ENCODE results near the gene ATP5ME.
A peak's percentile ranks its signal among the peaks of the same experiment; 100 is the strongest.
"Not testable (repeated sequence)": the region's sequence is repeated elsewhere in the genome, so short reads cannot be mapped to it uniquely, and the experiment has no call there.

Gene ATP5ME

DNA sequence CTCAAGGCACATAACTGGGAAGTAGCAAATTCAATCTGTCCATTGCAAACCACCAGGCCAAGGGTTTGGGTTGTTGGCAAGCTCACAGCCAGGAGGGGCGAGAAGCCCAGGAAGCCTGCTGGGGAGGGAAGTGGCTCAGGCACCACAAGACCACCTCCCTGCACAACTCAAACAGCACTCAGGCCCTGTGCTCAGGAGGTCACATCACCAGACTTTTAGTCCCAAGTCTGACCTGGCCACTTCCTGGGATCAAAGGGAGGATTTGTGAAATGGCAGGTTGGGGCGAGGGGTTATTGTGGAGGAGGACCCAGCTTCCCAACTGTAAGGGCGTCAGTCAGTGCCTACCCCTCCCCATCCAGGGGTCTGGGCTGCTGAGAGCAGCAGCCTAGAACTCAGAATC lies 2.3 kb downstream of the ATP5ME start:
- FAIRE-seq = no peak
- DNase-seq (ENCODE audit: insufficient read length, low spot score) = no peak

DNA sequence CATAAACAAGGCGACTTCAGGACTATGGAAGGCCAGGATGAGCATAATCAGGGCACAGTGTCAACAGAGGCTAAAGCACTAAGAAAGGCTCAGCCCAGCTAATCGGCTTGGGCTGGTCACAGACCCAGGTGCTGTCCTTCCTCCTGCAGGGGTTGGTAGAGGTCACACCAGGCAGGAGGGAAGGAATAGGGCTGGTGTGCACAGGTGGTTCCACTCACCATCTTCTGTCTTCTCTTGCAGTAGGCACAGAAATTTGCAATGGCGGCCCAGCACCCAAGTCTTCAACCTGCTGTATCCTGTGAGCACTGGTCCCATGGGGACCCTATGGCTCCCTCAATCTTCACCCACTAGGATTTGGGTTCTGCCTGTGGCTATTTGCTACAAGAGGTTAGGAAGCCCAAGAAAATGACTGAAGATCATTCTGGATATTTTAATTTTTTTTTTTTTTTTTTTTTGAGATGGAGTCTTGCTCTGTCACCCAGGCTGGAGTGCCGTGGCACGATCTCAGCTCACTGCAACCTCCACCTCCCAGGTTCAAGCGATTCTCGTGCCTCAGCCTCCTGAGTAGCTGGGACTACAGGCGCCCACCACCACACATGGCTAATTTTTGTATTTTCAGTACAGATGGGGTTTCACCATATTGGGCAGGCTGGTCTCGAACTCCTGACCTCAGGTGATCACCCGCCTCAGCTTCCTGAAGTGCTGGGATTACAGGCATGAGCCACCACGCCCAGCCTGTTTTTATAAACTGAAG lies 4.1 kb downstream of the ATP5ME start:
- not testable (repeated sequence) for DNase-seq (ENCODE audit: insufficient read length, low spot score); FAIRE-seq

DNA sequence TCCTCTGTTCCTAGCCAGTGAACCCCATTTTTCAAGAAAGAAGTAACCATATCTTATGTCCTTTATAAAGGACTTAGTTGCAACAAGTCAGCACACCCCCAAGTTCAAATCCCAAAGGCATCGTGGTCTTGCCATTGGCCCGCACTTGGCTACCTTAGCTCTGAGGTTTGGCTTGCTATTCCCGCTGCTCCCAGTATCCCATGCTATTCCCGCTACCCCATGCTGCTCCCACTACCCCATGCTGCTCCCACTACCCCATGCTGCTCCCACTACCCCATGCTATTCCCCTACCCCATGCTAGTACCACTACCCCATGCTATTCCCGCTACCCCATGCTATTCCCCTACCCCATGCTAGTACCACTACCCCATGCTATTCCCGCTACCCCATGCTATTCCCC lies 5.9 kb downstream of the ATP5ME start:
- not testable (repeated sequence) for DNase-seq (ENCODE audit: insufficient read length, low spot score); FAIRE-seq

DNA sequence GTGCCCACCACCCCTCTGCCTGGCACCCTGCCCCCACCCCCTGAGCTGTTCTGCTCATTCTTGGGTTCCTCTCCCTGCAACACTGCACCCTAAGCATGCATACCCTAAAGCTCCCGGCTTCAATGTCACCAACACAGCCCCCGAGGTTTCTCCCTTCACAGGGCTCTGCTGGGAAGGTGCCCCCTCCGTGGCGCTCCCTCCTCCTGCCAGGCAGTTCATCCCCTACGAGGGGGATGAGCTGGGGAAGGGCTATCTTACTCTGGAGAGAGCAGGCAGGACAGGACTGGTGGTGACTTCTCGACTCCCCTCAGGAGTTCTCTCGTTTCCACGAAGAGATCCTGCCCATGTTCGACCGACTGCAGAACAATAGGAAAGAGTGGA lies 6.5 kb downstream of the ATP5ME start:
- no peak for DNase-seq (ENCODE audit: insufficient read length, low spot score)
- FAIRE-seq = no peak

DNA sequence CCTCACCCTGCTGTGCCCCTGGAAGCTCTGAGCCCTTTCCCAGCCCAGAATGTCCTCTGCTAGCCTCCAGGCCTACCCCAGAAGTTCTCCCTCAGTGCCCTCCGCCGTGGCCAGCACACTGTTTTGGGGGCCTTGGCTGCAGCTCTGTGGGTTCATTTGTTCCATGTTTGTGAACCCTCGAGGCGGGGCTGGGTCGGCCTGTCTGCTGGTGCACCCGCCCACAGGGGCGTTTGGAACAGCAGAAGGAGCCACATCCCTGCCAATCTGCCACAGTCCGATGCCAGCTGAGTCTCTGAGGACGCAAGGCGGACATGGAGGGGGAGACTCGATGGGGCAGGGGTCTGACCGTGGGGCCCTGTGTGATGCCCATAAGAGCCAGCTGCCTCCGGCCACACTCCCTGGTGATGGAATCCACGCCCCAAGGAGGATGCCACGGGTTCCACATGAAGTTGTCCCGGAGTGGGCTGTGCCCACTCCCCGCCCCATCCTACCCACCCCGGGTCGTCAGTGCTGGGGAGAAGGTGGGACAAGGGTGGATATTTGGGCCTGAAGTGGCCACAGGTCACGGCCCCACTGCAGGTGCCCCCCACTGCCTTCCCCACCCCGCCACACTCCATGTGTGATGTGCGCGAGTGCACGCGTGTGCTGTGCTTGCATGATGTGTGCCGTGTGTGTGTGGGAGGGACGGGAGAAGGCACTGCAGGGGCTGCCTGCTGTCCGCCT lies 7.1 kb downstream of the ATP5ME start:
- FAIRE-seq = no peak
- no peak for DNase-seq (ENCODE audit: insufficient read length, low spot score)

DNA sequence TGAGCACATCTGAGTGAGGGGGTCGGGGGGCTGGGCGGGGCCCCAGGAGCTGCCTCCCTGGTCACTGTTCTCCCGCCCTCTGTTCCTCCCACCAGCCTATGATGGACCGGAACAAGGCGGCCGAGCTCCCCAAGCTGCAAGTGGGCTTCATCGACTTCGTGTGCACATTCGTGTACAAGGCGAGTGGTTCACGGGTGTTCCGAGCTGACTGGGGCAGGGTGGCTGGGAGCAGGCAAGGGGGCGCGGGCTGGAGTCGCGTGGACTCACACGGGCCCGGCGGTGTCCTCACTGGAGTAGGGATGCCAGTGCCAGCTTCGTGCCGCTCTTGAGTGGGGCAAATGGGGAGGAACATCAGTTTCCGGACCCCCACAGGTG lies 7.7 kb downstream of the ATP5ME start:
- FAIRE-seq (no peak), DNase-seq (ENCODE audit: insufficient read length, low spot score) (no peak)

DNA sequence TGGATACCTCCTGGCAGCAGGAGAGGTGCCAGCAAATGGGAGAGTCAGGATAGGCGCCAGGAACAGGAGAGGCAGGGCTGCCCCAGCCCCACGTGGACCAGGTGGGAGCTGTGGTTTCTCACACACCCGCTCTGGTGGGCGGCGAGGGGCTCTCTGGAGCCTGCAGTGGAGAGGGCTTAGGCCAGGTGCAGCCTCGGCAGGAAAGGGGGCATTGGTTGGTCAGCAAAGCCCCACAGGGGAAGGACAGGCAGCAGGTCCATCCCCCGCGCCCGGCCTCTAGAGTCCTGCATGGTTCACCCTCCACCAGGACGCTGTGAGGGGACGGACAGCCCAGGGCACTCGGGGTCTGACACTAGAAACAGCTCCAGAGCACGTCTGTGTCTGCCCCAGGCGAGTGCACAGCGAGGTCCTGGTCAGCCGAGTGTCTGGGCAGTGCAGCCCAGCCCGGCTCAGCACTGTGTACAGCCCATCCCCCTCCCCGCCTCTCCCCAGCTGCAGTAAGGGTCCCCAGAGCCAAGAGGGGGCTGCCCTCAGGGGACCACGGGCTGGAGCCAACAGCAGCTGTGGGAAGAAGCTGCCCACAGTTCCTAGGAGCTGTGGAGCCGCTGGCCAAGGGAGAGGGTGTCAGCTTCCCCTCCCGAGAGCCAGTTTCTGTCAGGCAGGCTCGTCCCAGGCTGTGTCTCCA lies 8.2 kb downstream of the ATP5ME start:
- FAIRE-seq (no peak), DNase-seq (ENCODE audit: insufficient read length, low spot score) (no peak)

DNA sequence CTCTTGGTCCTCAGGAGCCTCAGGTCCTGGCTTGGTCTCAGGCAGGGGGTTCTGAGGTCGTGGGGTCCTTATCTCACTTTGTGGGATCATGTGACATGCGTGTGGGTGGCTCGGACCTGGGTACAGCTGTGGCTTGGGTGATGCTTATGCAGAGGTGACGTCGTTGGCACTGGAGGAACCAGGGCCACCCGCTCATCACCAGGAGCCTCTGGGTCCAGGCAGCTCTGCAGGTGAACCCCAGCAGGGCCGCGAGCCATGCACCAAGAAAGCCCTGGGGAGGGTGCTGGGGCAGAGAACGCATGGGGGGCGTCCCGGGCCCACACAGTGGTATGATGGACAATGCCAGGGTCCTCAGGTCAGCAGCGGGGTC lies 8.7 kb downstream of the ATP5ME start:
- DNase-seq (ENCODE audit: insufficient read length, low spot score) (no peak), FAIRE-seq (no peak)

DNA sequence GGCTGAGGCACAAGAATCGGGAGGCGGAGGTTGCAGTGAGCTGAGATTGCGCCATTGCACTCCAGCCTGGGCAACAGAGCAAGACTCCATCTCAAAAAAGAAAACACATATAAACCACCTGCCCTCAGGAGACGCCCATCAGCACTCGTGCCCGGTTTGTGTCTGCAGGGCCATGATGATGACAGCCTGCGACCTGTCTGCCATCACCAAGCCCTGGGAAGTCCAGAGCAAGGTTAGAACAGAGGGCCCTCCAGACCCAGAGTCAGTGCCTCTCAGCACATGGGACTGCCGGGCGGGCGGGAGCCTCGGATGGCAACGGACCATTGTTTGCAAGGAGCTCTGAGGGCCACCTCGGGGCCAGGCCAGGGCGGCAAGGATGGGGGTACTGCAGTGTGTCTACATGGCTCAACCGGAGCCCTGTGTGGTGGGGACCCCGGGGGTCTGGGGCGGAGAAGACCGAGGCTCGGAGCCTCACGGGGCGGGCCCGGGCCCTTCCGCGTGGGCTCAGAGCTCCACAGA lies 9.3 kb downstream of the ATP5ME start:
- FAIRE-seq (no peak), DNase-seq (ENCODE audit: insufficient read length, low spot score) (no peak)

DNA sequence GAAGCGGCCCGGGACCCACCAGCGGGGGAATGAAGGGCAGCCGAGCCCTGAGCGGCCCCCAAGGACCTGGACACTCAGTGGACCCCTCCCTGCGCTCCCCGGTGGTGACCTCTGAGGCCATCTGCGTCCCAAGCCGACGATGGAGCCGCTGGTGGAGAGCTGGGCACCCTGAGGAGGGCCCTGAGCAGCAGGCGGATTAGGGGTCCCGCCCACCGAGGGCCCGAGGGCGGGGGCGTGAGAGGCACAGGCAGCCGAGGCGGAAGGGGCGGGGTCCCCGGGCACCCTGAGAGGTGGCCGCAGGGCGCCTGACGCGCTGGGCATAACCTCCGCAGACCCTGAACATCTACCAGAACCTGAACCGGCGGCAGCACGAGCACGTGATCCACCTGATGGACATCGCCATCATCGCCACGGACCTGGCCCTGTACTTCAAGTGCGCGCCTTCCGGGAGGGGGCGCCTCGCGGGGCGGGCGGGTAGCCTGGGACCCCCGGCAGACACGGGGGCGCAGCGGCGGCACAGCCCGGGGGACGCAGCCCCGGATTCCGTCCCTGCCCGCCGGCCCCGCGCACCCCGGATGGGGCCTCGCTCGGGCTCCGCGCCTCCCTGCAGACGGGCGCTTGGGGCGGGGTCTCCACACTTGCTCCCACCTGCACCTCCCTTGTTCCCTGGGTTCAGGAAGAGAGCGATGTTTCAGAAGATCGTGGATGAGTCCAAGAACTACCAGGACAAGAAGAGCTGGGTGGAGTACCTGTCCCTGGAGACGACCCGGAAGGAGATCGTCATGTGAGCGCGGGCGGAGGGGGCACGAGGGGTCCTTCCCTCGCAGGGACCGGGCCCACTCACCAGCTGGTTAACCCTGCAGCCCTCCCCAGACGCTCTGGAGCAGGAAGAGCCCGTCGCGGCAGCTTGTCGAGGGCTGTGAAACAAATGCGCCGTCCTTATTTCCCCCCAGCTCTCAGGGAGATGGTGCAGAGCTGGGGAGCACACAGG lies 10.3 kb downstream of the ATP5ME start:
- DNase-seq (ENCODE audit: insufficient read length, low spot score) = peak; percentile 85
- FAIRE-seq = peak; percentile 62

DNA sequence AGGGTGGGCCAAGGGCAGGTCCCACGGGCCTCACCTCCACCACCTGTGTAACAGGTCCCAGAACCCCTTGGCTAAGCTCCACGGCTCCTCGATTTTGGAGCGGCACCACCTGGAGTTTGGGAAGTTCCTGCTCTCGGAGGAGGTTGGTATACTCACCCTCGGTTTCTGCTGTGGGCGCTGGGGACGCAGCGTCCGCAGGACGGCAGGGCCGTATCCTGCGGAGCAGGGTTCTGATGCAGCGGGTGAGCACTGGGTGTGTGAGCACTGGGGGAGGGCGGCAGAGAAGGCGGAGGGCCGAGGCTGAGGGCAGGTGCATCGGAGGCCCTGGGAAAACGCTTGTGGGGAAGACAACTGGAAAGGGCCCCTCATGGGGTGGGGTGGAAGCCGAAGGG lies 11.0 kb downstream of the ATP5ME start:
- DNase-seq (ENCODE audit: insufficient read length, low spot score) = no peak
- FAIRE-seq = no peak

DNA sequence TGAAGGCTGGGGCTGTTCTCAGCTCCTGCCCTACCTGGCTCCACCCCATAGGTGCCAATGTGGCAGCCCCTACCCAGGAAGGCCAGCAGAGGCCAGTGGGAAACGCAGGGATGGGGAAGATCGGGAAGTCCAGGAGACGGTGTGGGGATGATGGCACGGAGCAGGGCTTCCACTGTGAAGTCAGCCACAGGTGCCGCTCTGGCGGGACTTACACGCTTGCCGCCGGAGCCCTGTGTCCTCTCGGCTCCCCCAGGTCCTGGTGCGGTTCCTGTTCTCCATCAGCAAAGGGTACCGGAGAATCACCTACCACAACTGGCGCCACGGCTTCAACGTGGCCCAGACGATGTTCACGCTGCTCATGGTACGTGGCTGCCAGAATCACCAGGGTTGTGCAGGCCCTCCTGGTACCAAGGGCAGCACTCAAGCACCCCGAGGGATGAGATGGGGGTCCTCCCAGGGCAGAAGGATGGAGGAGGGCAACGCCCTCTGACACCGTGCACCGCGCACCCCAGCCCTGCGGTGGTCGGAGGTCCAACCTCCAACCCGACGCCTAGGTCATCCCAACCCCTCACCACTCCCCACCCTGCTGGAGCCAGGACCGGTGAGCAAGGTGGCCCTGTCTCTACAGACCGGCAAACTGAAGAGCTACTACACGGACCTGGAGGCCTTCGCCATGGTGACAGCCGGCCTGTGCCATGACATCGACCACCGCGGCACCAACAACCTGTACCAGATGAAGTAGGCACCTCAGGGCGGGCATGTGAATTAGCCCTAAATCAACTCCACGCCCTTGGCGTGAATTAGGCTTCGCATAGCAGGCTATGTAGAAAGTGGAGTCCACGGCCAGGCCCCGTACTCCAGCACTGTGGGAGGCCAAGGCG lies 12.0 kb downstream of the ATP5ME start:
- DNase-seq (ENCODE audit: insufficient read length, low spot score) (no peak), FAIRE-seq (no peak)

DNA sequence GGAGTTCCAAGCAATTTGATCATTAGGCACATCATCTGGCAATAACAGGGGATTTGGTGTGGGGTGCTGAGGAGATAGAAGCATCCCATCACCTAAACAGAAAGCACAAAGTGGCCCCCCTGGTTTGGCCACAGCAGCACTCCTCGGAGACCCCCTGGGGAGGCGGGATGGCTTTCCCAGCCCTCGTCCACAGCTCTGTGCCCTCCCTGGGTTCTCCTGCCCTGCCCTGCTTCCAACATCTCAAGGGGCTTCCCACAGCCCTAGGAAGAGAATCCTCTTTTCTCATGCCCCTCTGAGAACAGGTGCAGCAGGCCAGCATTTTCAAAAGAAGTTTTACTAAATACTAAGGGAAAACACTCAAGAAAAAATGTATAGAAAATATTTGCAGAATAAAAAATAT lies 12.8 kb downstream of the ATP5ME start:
- no peak for DNase-seq (ENCODE audit: insufficient read length, low spot score)

DNA sequence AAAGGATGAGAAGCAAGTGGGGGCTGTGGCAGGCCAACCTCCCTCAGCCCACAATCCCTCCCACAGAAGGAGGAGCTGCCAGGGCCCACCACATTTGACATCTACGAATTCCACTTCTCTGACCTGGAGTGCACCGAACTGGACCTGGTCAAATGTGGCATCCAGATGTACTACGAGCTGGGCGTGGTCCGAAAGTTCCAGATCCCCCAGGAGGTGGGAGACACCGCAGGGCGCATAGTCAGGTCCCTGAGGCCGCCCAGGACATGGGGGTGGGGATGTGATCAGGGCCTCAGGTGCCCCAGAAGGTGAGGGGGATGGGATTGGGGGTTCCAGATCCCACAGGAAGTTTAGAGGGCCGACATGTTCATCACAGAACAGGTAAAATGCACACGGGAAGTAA lies 13.7 kb downstream of the ATP5ME start:
- DNase-seq (ENCODE audit: insufficient read length, low spot score) (no peak), FAIRE-seq (no peak)

More for the DNA sequence above, 12.8 kb downstream of the ATP5ME start:
- FAIRE-seq = no peak

DNA sequence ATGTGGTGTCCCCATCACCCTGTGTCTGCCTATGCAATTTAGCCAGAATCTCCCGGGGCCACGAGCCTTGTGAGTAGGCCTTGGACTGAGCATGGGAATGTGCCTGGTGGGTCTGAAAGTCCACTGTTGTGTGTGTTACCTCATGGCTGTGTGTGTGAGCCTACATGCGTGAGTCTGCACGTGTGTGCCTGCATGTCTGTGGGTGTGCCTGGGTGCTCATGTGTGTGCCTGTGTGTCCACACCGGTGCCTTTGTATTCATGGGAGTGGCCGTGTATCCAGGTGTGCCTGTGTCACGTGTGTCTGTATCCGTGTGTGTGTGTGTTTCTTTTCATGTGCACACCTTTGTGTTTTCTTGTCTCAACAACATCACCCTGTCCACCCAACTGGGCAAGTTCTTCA lies 14.2 kb downstream of the ATP5ME start:
- DNase-seq (ENCODE audit: insufficient read length, low spot score) = no peak
- FAIRE-seq = no peak

DNA sequence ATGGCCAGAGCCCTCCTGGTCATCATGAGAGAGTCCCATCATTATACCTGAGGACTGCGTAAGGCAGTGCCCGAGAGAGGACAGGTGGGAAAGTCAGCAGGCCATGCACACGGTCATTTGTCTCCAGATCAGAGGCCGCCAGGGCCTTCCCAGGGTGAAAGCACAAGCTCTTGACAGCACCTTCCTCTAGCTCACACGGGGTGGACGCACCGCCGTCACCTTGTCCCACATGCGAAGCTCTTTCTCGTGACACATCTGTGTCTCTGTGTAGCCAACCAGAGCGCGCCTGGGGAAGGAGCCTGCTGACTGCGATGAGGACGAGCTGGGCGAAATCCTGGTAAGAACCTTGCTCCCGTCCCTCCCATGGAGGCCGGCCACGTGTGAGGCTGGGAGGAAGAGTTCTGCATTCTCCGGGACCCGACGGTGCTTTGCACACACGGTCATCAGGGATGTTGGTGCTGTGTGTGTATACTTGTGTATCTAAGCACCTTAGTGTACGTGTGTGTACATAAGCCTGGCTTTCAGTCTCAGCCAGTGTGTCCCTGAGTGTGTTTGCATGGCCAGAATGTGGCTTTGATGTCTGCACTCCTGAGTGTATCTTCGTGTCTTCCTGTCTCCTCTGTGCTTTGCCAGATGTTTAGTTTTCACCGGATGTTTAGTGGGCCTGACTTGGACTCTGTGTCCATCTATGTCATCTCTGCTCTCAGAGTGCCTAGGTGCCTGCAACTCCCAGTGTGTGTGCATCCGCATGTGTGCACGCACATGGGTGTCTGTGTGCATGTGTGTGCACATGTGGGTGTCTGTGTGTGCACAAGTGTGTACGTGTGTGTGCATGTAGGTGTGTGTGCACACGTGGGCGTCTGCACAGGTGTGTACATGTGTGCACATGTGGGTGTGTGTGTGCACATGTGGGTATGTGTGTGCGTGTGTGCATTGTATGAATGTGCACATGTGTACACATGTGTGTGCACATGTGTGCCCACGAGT lies 15.1 kb downstream of the ATP5ME start:
- FAIRE-seq = no peak

DNA sequence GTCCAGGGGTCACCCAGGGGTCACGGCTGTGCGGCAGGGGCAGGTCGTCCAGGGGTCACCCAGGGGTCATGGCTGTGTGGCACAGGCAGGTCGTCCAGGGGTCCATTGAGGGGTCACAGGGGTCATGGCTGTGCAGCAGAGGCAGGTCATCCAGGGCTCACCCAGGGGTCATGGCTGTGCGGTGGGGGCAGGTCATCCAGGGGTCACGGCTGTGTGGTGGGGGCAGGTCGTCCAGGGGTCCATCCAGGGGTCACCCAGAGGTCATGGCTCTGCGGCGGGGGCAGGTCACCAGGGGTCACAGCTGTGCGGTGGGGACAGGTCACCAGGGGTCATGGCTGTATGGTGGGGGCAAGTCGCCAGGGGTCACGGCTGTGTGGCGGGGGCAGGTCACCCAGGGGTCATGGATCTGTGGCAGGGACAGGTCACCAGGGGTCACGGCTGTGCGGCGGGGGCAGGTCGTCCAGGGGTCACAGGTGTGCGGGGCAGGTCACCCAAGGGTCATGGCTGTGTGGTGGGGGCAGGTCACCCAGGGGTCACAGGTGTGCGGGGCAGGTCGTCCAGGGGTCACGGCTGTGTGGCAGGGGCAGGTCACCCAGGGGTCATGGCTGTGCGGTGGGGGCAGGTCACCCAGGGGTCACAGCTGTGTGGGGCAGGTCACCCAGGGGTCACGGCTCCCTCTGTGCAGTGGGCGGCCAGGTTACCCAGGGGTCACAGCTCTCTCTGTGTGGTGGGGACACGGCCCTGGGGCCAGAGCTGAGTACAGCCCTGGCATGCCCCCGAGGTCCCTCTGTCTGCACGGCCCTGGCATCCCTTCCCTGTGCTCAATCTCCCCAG lies 16.0 kb downstream of the ATP5ME start:
- FAIRE-seq (no peak), DNase-seq (ENCODE audit: insufficient read length, low spot score) (no peak)

More for the DNA sequence above, 15.1 kb downstream of the ATP5ME start:
- no peak for DNase-seq (ENCODE audit: insufficient read length, low spot score)

Data from GM19239 (cell line).